Melanocyte of skin (primary cell): ENCODE measurements around the gene TYW1. TPM values are rescaled to one million over a fixed set of nuclear protein-coding genes. Genes with fewer than 3 reads are reported as not detected.

ENCODE experiments used
- small RNA-seq, 2 donors: library from RNA; depleted of rRNA; stranded (forward); fragments of <200 nt; gene quantifications; one replicate each; pipeline ENCODE3, GENCODE V24; 2012
- total RNA-seq, 2 donors: library from RNA; depleted of rRNA; stranded (reverse); fragments of >200 nt; gene quantifications; 2 replicates each; pipeline ENCODE4 v1.2.3, GENCODE V29; 2012

TYW1 gene
- total RNA-seq, result 10 to 100 TPM; 11.4 to 17.0 TPM

GRCh38 chr7:66996444-66997191, at the start of gene TYW1:
TYW1 (plus strand) TSS chr7:66996833; CDS start chr7:66996979, 146 bp downstream.

GRCh38 chr7:66995050-66995776, 1.4 kb upstream of the TYW1 start, which contains the start of gene SBDS:
SBDS (minus strand) TSS chr7:66995586; CDS start chr7:66995417, 169 bp downstream.

Small RNAs within 50 kb of the gene (small RNA-seq; reads per million reads assigned to genes)
- 0 reads per million in 2 donors for gene AC073089.1
- gene MIR4650-1, result 0 reads per million in 2 donors
- 0 reads per million in 2 donors for gene RN7SL43P

Other genes with a start within 250 kb of the TYW1 start
- gene TMEM248, start 75.6 kb upstream of the TYW1 start, total RNA-seq, result 100 to 1,000 TPM; 120 to 131 TPM
- 10 to 100 TPM; 47.8 to 56.9 TPM for gene SBDS, start 1.2 kb upstream of the TYW1 start, total RNA-seq